NCI-H2227 treated with DMSO at 0.1 percent for 48 hours (cell line): ENCODE measurements around the gene BNIP5.
"Not testable (repeated sequence)": the region's sequence is repeated elsewhere in the genome, so short reads cannot be mapped to it uniquely, and the experiment has no call there.

Experiments used
- DNase-seq: peaks from one replicate; lab custom pipeline; 2025; lab: John Stamatoyannopoulos, UW

BNIP5 gene

DNA sequence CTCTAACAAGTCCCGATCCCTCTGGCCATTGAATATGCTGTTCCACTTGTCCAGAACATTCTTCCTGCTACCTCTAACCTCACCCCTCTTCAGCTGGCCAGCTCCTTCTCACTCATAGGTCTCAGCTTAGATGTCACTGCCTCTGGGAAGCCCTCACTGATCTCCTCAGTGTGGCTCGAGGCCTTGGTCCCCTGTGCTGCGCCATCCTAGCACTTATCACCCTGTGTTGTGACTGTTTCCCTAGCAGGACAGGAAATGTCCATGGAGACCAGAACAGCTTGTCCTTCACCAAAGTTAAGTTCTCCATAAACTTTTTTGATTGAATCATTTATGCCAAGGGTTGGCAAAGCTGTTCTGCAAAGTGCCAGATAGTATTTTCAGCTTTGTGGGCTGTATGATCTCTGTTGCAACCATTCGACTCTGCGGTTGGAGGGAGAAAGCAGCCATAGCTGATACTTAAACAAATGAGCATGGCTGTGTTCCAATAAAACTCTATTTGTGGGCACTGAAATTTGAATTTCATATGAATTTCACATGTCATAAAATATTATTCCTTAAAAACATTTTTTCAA lies 6.5 kb upstream of the BNIP5 start:
- no peak for DNase-seq

DNA sequence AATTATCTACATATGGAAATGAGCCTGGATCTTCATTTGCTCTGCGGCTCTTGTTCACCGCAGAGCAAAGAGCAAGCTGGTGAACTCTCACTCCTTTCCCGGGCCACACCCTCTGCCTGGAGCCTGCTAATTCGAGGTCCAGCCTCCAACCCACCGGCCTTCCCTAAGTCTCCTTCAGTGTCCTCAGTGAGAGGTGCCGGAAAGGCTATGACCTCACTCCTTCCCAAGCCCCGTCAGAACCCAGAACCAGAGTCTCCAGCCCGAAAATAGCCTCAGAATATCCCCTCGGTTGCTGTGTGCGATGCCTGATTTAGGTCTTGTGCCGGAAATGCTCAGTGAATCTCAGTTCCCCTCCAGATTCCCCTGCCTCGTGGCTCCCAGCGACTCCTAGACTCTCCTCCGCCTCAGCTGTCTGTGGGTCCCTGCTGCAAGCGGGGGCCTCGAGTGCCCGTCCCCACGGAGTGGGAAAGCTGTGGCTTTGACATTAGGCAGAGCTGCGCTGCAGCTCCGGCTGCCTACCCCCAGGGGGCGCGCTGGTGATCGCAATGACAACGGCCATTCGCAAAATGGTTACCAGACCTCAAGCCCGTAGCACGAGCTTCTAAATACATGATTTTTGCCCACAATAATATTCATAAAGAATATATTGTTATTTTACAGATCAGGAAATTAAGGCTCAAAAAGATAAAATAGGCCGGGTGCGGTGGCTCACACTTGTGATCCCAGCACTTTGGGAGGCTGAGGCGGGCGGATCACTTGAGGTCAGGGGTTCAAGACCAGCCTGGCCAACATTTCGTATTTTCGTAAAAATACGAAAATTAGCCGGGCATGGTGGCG lies 4.1 kb upstream of the BNIP5 start:
- no peak for DNase-seq

GRCh38 chr6:36340306-36340617 lies 3.6 kb upstream of the BNIP5 start:
- no peak for DNase-seq

GRCh38 chr6:36339146-36339545 lies 2.5 kb upstream of the BNIP5 start:
- DNase-seq: no peak

- not testable (repeated sequence) for DNase-seq
These were observed 1.5 kb upstream of the BNIP5 start for GRCh38 chr6:36338223-36338622.

DNA sequence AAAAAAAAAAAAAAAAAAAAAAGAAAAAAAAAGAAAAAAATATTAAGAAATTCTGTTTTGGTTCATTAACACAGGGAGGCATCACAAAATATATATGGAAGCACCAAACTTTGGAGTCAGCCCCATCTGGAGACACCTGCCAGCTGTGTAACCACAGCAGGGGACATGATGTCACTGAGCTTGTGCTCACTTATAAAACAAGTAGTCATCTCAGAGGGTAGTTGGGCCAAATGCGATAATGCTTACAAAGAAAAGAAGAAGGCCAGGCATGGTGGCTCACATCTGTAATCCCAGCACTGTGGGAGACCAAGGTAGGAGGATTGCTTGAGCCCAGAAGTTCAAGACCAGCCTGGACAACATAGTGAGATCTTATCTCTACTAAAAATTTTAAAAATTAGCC lies 1.1 kb upstream of the BNIP5 start:
- no peak for DNase-seq

GRCh38 chr6:36336208-36336710 lies 429 bp downstream of the BNIP5 start:
- no peak for DNase-seq

DNA sequence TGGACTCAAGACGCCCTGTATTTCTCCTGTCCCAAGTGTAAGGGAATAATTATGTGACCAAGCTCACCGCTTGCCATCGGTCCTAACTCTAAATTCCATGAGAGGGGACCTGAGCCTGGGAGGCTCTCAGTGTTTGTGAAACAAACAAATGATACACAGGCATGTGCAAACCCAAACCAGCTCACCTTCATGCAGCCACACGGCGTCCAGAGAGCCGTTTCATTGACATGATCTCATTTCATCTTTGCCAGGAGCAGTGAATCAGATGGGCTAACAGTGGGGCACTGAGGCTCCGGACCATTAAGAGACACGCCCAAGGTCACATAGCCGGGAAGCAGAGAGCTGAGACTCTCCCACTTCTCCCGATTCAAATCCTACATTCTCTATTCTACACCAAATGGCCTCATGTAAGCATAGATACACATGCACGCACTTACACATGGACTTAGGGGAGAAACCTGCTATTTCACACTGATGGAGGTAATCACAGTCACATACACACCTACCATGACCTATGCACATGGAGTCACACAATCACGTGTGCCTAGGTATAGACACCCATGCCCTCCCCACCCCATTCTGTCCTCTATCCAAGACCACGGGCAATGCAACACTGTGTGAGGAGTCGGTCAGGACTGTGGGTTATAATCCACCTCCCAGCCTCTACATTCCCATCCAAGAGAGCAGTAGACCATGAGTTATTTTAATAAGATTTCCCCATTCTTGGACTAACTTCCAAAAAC lies 1.1 kb downstream of the BNIP5 start:
- no peak for DNase-seq

DNA sequence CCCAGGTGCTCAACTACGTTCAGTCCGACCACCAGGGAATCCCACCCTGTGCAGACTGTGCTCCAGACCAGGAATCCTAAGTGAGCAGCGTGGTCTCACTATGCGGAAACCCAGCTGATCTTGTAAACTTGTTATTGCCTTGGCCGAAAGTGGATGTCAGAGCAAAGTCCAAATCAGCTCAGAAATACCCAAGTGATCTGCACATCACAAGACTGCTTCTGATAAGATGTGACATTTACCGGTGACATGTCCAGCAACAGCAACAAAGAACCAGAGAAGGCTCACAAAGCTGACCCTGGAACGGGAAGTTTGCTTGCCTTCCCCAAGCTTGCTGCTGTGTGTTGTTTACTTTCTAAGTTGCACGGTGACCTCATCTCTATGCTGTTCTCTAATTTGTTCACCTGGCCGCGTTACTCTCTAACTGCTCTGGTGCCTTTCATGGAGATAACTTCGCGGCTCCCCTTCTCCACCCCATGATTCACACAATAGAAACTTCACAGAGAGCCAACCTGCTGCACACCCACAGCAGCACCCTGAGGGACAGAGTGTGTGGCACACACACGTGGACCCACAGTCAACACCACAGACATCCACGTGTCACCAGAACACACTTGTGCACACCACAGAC lies 1.7 kb downstream of the BNIP5 start:
- DNase-seq: no peak

GRCh38 chr6:36333931-36334725 lies 2.6 kb downstream of the BNIP5 start:
- peak; percentile 17 for DNase-seq

- DNase-seq: no peak
These were observed 3.4 kb downstream of the BNIP5 start for GRCh38 chr6:36333171-36333895.

DNA sequence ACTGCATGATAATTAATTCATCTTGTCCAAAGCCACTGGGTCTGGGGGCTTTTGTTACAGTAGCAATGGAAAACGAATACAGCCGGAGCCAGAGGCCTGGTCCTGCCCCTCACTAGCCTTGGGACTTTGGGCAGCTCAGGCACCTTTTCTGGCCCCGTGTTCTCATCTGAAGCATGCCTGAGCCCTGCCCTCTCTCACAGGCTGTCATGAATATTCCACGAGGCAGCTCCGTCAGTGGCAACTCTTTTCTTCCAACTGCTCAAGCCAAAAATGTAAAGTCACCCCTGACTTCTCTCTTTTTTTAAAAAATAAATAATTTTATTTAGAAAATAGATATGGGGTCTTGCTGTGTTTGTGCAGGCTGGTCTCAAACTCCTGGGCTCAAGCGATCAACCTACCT lies 5.3 kb downstream of the BNIP5 start:
- DNase-seq: no peak

DNA sequence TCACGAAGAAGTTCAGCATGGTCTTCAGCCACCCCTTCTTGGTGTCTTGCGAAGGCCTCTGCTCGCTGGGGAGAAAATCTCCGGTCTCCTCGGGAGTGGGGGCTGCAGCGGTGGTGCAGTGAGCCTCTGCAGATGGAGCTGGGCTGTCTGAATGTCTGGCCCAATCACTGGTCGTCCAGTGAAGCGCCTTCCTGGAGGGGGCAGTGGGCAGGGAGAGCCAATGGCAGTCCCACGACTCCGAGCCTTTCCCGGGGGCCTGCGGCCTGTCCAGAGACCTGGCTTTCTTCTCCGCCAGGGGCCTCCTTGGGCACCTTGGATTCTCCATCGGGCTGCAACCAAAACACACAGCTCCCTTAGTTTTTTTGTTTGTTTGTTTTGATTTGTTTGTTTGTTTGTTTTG lies 6.3 kb downstream of the BNIP5 start:
- DNase-seq: no peak

DNA sequence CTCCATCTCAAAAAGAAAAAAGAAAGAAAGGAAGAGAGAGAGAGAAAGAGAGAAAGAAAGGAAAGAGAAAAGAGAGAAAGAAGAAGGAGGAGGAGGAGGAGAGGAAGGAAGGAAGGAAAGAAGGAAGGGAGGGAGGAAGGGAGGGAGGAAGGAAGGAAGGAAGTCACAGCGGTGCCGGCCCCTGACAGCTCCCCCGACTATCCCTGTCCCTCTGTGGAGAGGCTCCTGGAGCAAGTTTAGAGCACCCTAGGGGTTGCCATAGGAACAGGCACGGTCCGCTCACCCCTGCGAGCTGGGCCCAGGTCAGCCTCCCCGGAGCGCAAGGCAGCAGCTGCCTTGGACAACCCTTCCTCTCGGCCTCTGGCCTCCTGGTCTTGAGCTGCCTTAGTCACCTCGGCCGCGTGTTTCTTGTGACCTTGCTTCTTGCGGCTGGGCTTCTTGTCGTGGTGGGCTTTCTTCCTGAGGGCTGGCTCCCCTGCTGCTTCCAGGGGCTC lies 6.8 kb downstream of the BNIP5 start:
- DNase-seq: no peak

GRCh38 chr6:36328600-36328999 lies 8.1 kb downstream of the BNIP5 start:
- DNase-seq: no peak

GRCh38 chr6:36327919-36328236 lies 8.8 kb downstream of the BNIP5 start:
- DNase-seq: no peak

GRCh38 chr6:36327226-36327918 lies 9.3 kb downstream of the BNIP5 start:
- DNase-seq: no peak

- DNase-seq: peak; percentile 23
These were observed 10.2 kb downstream of the BNIP5 start for GRCh38 chr6:36326356-36326995.

GRCh38 chr6:36324715-36325114 lies 12.0 kb downstream of the BNIP5 start:
- no peak for DNase-seq

GRCh38 chr6:36324191-36324590 lies 12.5 kb downstream of the BNIP5 start:
- no peak for DNase-seq
